ENCODE measurements around the gene CLIC4.
"Not testable (repeated sequence)": the region's sequence is repeated elsewhere in the genome, so short reads cannot be mapped to it uniquely, and the experiment has no call there.

Gene CLIC4

GRCh38 chr1:24745711-24746413, 615 bp downstream of the CLIC4 start:
- peak; percentile 1 for DNase-seq (ENCODE audit: low read depth)

- no peak for DNase-seq (ENCODE audit: low read depth)
Observed at GRCh38 chr1:24748191-24749121, 3.2 kb downstream of the CLIC4 start.

GRCh38 chr1:24749252-24749651, 4.0 kb downstream of the CLIC4 start:
- no peak for DNase-seq (ENCODE audit: low read depth)

- DNase-seq (ENCODE audit: low read depth) = no peak
Observed at GRCh38 chr1:24749886-24750285, 4.6 kb downstream of the CLIC4 start.

GRCh38 chr1:24751833-24752232, 6.6 kb downstream of the CLIC4 start:
- DNase-seq (ENCODE audit: low read depth) = no peak

GRCh38 chr1:24752305-24752704, 7.1 kb downstream of the CLIC4 start:
- no peak for DNase-seq (ENCODE audit: low read depth)

- DNase-seq (ENCODE audit: low read depth) = no peak
Observed at GRCh38 chr1:24754229-24754628, 9.0 kb downstream of the CLIC4 start.

GRCh38 chr1:24755323-24755722, 10.1 kb downstream of the CLIC4 start:
- DNase-seq (ENCODE audit: low read depth) = not testable (repeated sequence)

- DNase-seq (ENCODE audit: low read depth) = no peak
Observed at GRCh38 chr1:24756395-24756794, 11.1 kb downstream of the CLIC4 start.

GRCh38 chr1:24759492-24759891, 14.2 kb downstream of the CLIC4 start:
- no peak for DNase-seq (ENCODE audit: low read depth)

GRCh38 chr1:24761582-24761981, 16.3 kb downstream of the CLIC4 start:
- DNase-seq (ENCODE audit: low read depth) = no peak

- no peak for DNase-seq (ENCODE audit: low read depth)
Observed at GRCh38 chr1:24762133-24762676, 17.0 kb downstream of the CLIC4 start.

- no peak for DNase-seq (ENCODE audit: low read depth)
Observed at GRCh38 chr1:24763671-24764070, 18.4 kb downstream of the CLIC4 start.

- DNase-seq (ENCODE audit: low read depth) = no peak
Observed at GRCh38 chr1:24764439-24764838, 19.2 kb downstream of the CLIC4 start.

GRCh38 chr1:24764848-24765247, 19.6 kb downstream of the CLIC4 start:
- no peak for DNase-seq (ENCODE audit: low read depth)

- no peak for DNase-seq (ENCODE audit: low read depth)
Observed at GRCh38 chr1:24765308-24765988, 20.2 kb downstream of the CLIC4 start.

- DNase-seq (ENCODE audit: low read depth) = no peak
Observed at GRCh38 chr1:24767351-24767750, 22.1 kb downstream of the CLIC4 start.

- no peak for DNase-seq (ENCODE audit: low read depth)
Observed at GRCh38 chr1:24768873-24769605, 23.8 kb downstream of the CLIC4 start.

GRCh38 chr1:24769656-24770651, 24.7 kb downstream of the CLIC4 start:
- no peak for DNase-seq (ENCODE audit: low read depth)

GRCh38 chr1:24770881-24771280, 25.6 kb downstream of the CLIC4 start:
- no peak for DNase-seq (ENCODE audit: low read depth)

All from T follicular helper cell (primary cell).